SK-N-MC (cell line): ENCODE results near the gene ARHGEF10L.

Experiments
- FOXP2 ChIP-seq: optimal IDR thresholded peaks from 2 replicates; pipeline ENCODE3; 2011; ENCODE audit warnings: mild to moderate bottlenecking, moderate library complexity; ENCODE audit not compliant: insufficient read depth; ENCODE audit errors: extremely low read length, control extremely low read depth
- POLR2AphosphoS5 ChIP-seq: IDR thresholded peaks from 2 replicates; pipeline ENCODE4 v1.6.1; 2012; ENCODE audit warnings: mild to moderate bottlenecking, low read depth, low read length, borderline replicate concordance

DNA sequence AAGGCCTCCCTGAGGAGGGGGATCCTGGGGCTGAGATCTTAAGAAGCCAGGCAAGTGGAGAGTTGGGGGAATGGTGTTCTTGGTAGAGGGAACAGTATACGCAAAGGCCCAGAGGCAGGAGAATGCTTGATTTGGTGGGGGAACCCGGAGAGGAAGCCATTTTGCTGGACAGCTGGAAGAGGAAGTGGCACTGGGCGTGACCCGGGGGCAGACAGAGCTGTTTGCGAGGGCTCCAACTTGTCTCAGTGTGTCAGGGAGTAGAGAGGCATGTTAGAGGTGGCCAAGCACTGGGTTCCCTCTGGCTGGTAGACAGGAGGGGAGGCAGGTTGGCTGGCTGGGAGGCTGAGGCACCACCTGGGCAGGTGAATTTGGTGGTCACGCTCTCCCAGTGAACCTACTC is 119.3 kb downstream of the ARHGEF10L start:
- TF ChIP-seq POLR2AphosphoS5 (no peak), FOXP2 (no peak)
